Psoas muscle (tissue), 8 donors: ENCODE measurements around the gene LAMTOR1. TPM values are rescaled to one million over a fixed set of nuclear protein-coding genes. Genes with fewer than 3 reads are reported as not detected.

Experiments
- ATAC-seq, 4 donors: fragments of 200-7000 bp; cut with Tn5 transposase; one replicate each; pipeline ENCODE4 v1.9.1; 2020; ENCODE audit warnings: moderate library complexity in 3 of 4, mild to moderate bottlenecking in 2 of 4
- DNase-seq, 2 donors: peaks; one replicate each; pipeline ENCODE4 v3.0.0-alpha.2; 2020
- H3K27ac ChIP-seq: fragments of 200-600 bp; one replicate; pipeline ENCODE4 v1.8.0; 2022
- H3K27me3 ChIP-seq, 3 donors: fragments of 200-600 bp in 1 of 3; one replicate each; pipeline versions ENCODE4 v1.6.1 to v1.8.0; 2013 to 2022; ENCODE audit warnings: low read length in 2 of 3, mild to moderate bottlenecking in 2 of 3, moderate library complexity in 1 of 3; ENCODE audit not compliant: insufficient read depth in 3 of 3
- H3K36me3 ChIP-seq, 2 donors: fragments of 200-600 bp in 1 of 2; one replicate each; pipeline versions ENCODE4 v1.6.1 to v1.8.0; 2013 to 2022; ENCODE audit warnings: low read depth in 1 of 2, mild to moderate bottlenecking in 1 of 2, moderate library complexity in 1 of 2; ENCODE audit not compliant: insufficient read depth in 1 of 2
- H3K4me1 ChIP-seq: fragments of 200-600 bp; one replicate; pipeline ENCODE4 v1.8.0; 2022
- H3K4me3 ChIP-seq: fragments of 200-600 bp; one replicate; pipeline ENCODE4 v1.8.0; 2022; ENCODE audit warnings: mild to moderate bottlenecking
- H3K9me3 ChIP-seq: fragments of 200-600 bp; one replicate; pipeline ENCODE4 v1.8.0; 2022
- WGBS, 3 donors: extraction: QIAGEN DNeasy Blood & Tissue Kit; methylation state at CpG; one replicate each; pipeline versions ENCODE4 v1.1.6 to v1.1.7; 2013; 5-methylcytosine and 5-hydroxymethylcytosine counted together
- intact Hi-C, 2 donors: fragments of 100-400 bp; cut with DNase I; formaldehyde crosslinking; loops; one replicate each; pipeline versions ENCODE4 v1.11.0 to v1.14.2; 2022
- polyA plus RNA-seq, 3 donors: library from polyadenylated mRNA; stranded (reverse); fragments of 200-250 nt; gene quantifications; one replicate each; pipeline ENCODE4 v1.2.3, GENCODE V29; 2013
- total RNA-seq, 4 donors: library from RNA; stranded (reverse); fragmentation: NEBNext Ultra II Directional in 2 of 4; extraction: Animal tissue kit (Norgen Biotek cat#: 25700) in 2 of 4; gene quantifications; one replicate each; pipeline versions ENCODE4 v1.2.1 to v1.2.4, GENCODE V29; 2021 to 2023
- TF ChIP-seq, protein P1 (sequence below): fragments of 200-600 bp; IDR thresholded peaks from one replicate; pipeline ENCODE4 v1.8.0; 2022; ENCODE audit warnings: antibody characterized with exemption
- donor health status: healthy with polysubstance abuse.
- donor health status: DM: no; HTN: no; CAD: no; lungs with moderate emphysema.
- donor health status: Bipolar disorder and iron deficiency.
- donor health status: healthy.
- donor health status: DM: yes; HTN: yes; CAD: no.
- donor health status: DM: no; HTN: no; CAD: no.
- donor health status: DM: no; HTN: no; CAD: no.
- donor health status: DM: yes; HTN: yes; CAD: no.

Gene LAMTOR1
- total and polyA plus RNA-seq, 7 donors: 74.9 to 223 (median 91.2) TPM

DNA sequence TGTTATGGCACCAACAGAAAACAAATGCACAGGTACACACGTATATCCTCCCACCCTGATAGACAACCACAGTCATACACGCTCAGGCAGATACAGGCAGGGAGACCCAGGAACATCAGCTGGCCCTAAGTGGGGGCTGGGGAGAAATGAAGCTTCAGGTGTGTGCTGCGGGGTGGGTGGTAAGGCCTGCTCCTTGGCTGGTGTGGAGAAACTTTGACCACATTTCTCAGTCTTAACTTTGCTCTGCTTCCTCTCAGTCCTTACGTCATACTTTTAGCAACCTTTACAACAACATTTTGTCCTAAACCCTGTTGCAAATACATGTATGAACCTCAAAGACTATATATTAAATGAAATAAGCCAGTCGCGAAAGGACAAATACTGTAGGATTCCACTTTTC lies 16.1 kb upstream of the LAMTOR1 start:
- Histone ChIP-seq H3K27me3 (peaks cover 0 to 3% (median 0%) of the 10 kb centered on the region in 3 donors), H3K4me3 (no peak overlapping the region), H3K27ac (no peak overlapping the region), H3K4me1 (no peaks in the 10 kb centered on the region), H3K36me3 (no peaks in the 10 kb centered on the region), H3K9me3 (no peaks in the 10 kb centered on the region)
- no peak for ATAC-seq
- TF ChIP-seq, protein P1, sequence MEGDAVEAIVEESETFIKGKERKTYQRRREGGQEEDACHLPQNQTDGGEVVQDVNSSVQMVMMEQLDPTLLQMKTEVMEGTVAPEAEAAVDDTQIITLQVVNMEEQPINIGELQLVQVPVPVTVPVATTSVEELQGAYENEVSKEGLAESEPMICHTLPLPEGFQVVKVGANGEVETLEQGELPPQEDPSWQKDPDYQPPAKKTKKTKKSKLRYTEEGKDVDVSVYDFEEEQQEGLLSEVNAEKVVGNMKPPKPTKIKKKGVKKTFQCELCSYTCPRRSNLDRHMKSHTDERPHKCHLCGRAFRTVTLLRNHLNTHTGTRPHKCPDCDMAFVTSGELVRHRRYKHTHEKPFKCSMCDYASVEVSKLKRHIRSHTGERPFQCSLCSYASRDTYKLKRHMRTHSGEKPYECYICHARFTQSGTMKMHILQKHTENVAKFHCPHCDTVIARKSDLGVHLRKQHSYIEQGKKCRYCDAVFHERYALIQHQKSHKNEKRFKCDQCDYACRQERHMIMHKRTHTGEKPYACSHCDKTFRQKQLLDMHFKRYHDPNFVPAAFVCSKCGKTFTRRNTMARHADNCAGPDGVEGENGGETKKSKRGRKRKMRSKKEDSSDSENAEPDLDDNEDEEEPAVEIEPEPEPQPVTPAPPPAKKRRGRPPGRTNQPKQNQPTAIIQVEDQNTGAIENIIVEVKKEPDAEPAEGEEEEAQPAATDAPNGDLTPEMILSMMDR: no peak
- intact Hi-C loops: loop anchor here (10.0 kb wide), 2 partner anchors 116 to 306 kb away; no protein-coding TSS in a partner anchor
- DNase-seq: no peak
- 74 to 87% (median 83%) methylated on average over 6 of the region's 6 CpGs for WGBS, 3 donors

DNA sequence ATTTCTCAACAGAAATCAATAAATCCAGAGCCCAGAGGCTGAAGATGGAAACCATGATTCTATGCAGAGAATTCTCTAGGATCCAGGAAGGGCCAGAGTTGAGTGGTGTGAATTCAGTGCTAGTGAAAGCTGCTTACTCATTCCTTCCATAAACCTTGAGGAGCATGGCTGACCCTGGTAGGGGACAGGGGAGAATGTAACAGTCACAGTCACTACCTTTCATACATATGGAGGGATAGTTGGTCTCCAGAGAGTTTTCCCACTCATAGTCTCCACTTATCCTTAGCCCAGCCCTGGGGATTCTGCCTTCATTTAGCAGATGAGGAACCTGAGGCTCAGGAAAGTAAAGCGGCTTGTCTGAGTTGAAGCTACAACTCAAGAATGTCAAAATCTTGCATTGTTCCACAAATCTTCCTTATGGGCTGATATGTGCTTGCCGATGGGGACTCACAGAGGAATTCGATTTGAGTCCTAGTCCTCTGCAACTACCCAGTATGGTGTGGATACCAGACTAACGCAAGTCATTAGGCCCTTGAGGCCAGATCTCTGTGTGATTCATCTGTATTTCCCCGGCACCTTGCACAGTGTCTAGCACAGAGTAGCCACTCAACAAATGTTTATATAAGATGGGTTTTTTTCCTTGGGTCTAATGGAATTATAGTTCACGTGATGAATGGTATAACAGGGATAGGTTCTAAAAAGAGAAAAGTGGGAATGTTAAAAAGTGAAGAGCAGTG lies 13.1 kb upstream of the LAMTOR1 start:
- Histone ChIP-seq H3K27ac (no peak overlapping the region), H3K36me3 (no peaks in the 10 kb centered on the region), H3K9me3 (no peaks in the 10 kb centered on the region), H3K4me1 (peaks cover 4% of the 10 kb centered on the region), H3K27me3 (peaks cover 0 to 3% (median 0%) of the 10 kb centered on the region in 3 donors), H3K4me3 (no peak overlapping the region)
- ATAC-seq (no peak), DNase-seq (no peak)
- TF ChIP-seq, protein P1: no peak
- intact Hi-C loops: loop anchor here (10.0 kb wide), 2 partner anchors 119 to 309 kb away; no protein-coding TSS in a partner anchor
- 92 to 95% (median 92%) methylated on average over 6 of the region's 6 CpGs for WGBS, 3 donors

DNA sequence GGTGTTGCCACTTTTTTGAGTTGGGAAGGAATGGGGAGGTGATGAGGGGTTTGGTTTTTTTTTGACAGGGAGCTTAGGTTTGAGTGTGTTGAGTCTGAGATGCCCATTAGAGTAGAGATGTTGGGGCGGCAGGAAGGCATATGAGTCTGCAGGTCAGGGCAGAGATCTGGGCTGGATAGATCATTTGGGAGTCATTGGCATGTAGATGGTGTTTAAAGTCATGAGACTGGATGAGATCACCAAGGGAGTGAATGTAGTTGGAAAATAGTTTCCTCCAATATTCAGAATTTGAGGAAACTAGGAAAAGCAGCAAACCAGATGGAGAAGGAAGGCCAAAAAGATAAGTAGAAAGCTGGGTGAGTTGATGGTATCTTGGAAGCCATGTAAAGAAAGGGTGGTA lies 11.5 kb upstream of the LAMTOR1 start:
- TF ChIP-seq, protein P1: no peak
- no peak overlapping the region for H3K4me3 ChIP-seq
- H3K4me1 ChIP-seq: peaks cover 4% of the 10 kb centered on the region
- H3K27ac ChIP-seq: no peak overlapping the region
- ATAC-seq (no peak), DNase-seq (no peak)
- H3K36me3 ChIP-seq: peaks cover 0 to 10% of the 10 kb centered on the region in 2 donors
- 90 to 100% (median 94%) methylated on average over 1 of the region's 1 CpG for WGBS, 3 donors
- H3K27me3 ChIP-seq: no peaks in the 10 kb centered on the region
- no peaks in the 10 kb centered on the region for H3K9me3 ChIP-seq
- intact Hi-C loops: loop anchor here (5.0 to 10.0 kb wide), 3 partner anchors 108 to 310 kb away; partner anchors contain the start of gene INPPL1 (in 1 of the 2)

DNA sequence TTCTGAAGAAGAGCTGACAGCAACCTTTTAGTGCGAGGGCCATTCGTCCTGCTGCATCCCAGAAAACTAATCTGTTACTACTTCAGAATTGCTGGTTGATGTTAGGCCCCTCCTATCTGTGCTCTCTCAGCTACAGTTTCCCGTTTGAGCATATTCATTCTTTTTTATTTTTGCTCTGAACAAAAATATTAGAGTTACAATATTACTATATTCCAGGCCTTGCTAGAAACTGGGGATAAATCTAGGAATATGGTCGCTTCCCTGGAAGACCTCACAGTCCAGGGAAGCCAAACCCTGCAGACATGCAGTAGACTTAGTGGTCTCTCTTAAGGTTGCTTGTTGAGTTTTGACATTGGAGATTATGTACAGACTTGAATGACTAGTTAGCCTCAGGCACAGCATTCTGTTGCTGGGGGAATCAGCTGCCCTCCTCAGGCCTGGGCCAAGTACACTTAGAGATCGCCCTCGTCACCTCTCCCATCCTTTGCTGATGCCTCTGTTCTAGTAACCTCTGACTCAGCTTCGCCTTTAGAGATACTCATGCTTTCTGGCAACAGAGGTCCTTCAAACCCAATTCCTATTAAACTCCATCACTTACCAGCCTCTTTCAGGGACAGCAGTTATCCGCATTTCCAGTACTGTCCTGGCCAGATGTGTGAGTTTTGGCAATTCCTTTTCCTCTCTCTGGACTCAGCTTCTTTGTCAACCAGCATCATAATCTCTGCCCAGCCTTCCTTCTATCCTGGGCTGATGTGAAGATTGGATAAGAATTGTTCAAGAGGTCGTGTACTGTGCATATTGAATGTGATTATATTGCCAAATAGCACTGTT lies 10.1 kb upstream of the LAMTOR1 start:
- TF ChIP-seq, protein P1: no peak
- no peaks in the 10 kb centered on the region for H3K9me3 ChIP-seq
- no peak for ATAC-seq
- no peak for DNase-seq
- H3K36me3 ChIP-seq: peaks cover 0 to 10% of the 10 kb centered on the region in 2 donors
- H3K4me3 ChIP-seq: peak overlapping the region; percentile 80
- H3K27ac ChIP-seq: peak overlapping the region; percentile 88
- H3K27me3 ChIP-seq: no peaks in the 10 kb centered on the region
- H3K4me1 ChIP-seq: peaks cover 4% of the 10 kb centered on the region
- intact Hi-C loops: loop anchor here (1.0 to 10.0 kb wide), 4 partner anchors 10 to 312 kb away; partner anchors contain the start of genes INPPL1 (in 1 of the 2) and LAMTOR1 (in 1 of the 2)
- 64 to 65% (median 65%) methylated on average over 9 of the region's 9 CpGs for WGBS, 3 donors
